Measurements from ENCODE around the gene UBAC1. TPM values are rescaled to one million over a fixed set of nuclear protein-coding genes. Genes with fewer than 3 reads are reported as not detected.
"Not testable (repeated sequence)": the region's sequence is repeated elsewhere in the genome, so short reads cannot be mapped to it uniquely, and the experiment has no call there.

Gene UBAC1
- total and polyA plus RNA-seq, 12 donors, result 73.8 to 172 (median 85.5) TPM

GRCh38 chr9:135968601-135969000, 7.4 kb upstream of the UBAC1 start:
- peak overlapping the region in 4 of 10 donors; percentile 6 to 53 (median 9) for H3K27ac ChIP-seq
- no peak for TF ChIP-seq CTCF (IDR thresholded peaks at IDR 0.05)
- peaks cover 6 to 35% (median 26%) of the 10 kb centered on the region in 9 donors for H3K4me1 ChIP-seq
- no peak overlapping the region for H3K4me3 ChIP-seq
- intact Hi-C loops (cut with DNase I), result loop anchor here in 3 of 10 donors (2.0 kb wide), 1 partner anchor 154 kb away; no protein-coding TSS in a partner anchor
- no peaks in the 10 kb centered on the region for H3K36me3 ChIP-seq
- WGBS, 2 donors, result 37 to 60% methylated on average over 7 of the region's 7 CpGs
- peaks cover 0 to 3% (median 0%) of the 10 kb centered on the region in 7 donors for H3K27me3 ChIP-seq
- DNase-seq, result no peak
- ATAC-seq, result peak in 3 of 8 donors; percentile 7 to 34 (median 34)
- H3K9me3 ChIP-seq, result no peaks in the 10 kb centered on the region

- peak overlapping the region in 3 of 10 donors; percentile 6 to 53 (median 10) for H3K27ac ChIP-seq
- 40 to 47% methylated on average over 5 of the region's 5 CpGs for WGBS, 2 donors
- DNase-seq (no peak), ATAC-seq (peak in 3 of 8 donors; percentile 1 to 6 (median 2))
- intact Hi-C loops (cut with DNase I), result loop anchor here in 3 of 10 donors (2.0 kb wide), 1 partner anchor 155 kb away; no protein-coding TSS in a partner anchor
- TF ChIP-seq CTCF (IDR thresholded peaks at IDR 0.05), result no peak
- H3K36me3 ChIP-seq, result no peaks in the 10 kb centered on the region
- peaks cover 6 to 30% (median 23%) of the 10 kb centered on the region in 9 donors for H3K4me1 ChIP-seq
- no peak overlapping the region for H3K4me3 ChIP-seq
- H3K9me3 ChIP-seq, result no peaks in the 10 kb centered on the region
- H3K27me3 ChIP-seq, result no peaks in the 10 kb centered on the region
Observed at GRCh38 chr9:135968083-135968476, 6.9 kb upstream of the UBAC1 start.

- H3K36me3 ChIP-seq, H3K27me3 ChIP-seq, DNase-seq, ATAC-seq, H3K4me3 ChIP-seq, H3K9me3 ChIP-seq, H3K27ac ChIP-seq: not testable (repeated sequence)
- intact Hi-C loops (cut with DNase I), result loop anchor here in 7 of 10 donors (1.0 to 2.0 kb wide), 3 partner anchors 156 to 158 kb away; no protein-coding TSS in a partner anchor
- H3K4me1 ChIP-seq, result peaks cover 6 to 28% (median 23%) of the 10 kb centered on the region in 9 donors
- WGBS, 2 donors, result 80 to 86% methylated on average over 16 of the region's 16 CpGs
Observed at GRCh38 chr9:135966916-135967260, 5.7 kb upstream of the UBAC1 start.

GRCh38 chr9:135965124-135965756, 4.1 kb upstream of the UBAC1 start:
- DNase-seq (no peak), ATAC-seq (no peak)
- WGBS, 2 donors, result 56 to 71% methylated on average over 11 of the region's 11 CpGs
- intact Hi-C loops (cut with DNase I), result no loop called here
- Histone ChIP-seq H3K4me3 (no peak overlapping the region), H3K4me1 (peaks cover 6 to 35% (median 31%) of the 10 kb centered on the region in 9 donors), H3K27ac (no peak overlapping the region), H3K36me3 (no peaks in the 10 kb centered on the region), H3K9me3 (no peaks in the 10 kb centered on the region), H3K27me3 (no peaks in the 10 kb centered on the region)
- no peak for TF ChIP-seq CTCF (IDR thresholded peaks at IDR 0.05)

- 78 to 79% methylated on average over 10 of the region's 10 CpGs for WGBS, 2 donors
- H3K27me3 ChIP-seq, result no peaks in the 10 kb centered on the region
- H3K9me3 ChIP-seq, result no peaks in the 10 kb centered on the region
- no peak overlapping the region for H3K27ac ChIP-seq
- intact Hi-C loops (cut with DNase I), result loop anchor here in 3 of 10 donors (1.0 to 5.0 kb wide), 3 partner anchors 102 to 318 kb away; no protein-coding TSS in a partner anchor
- DNase-seq (no peak), ATAC-seq (no peak)
- no peak for TF ChIP-seq CTCF (IDR thresholded peaks at IDR 0.05)
- peaks cover 6 to 40% (median 36%) of the 10 kb centered on the region in 9 donors for H3K4me1 ChIP-seq
- H3K4me3 ChIP-seq, result no peak overlapping the region
- no peaks in the 10 kb centered on the region for H3K36me3 ChIP-seq
Observed at GRCh38 chr9:135963938-135964337, 2.8 kb upstream of the UBAC1 start.

Measured in heart right ventricle (tissue), 16 donors.